Stomach smooth muscle (tissue), 2 donors: ENCODE measurements around the gene QRICH1.

ENCODE experiments used
- H3K27ac ChIP-seq: one replicate; pipeline ENCODE4 v1.7.0; 2013; ENCODE audit warnings: mild to moderate bottlenecking, low read length, inconsistent platforms
- H3K27me3 ChIP-seq, 2 donors: one replicate each; pipeline ENCODE4 v1.7.0; 2013; ENCODE audit warnings: low read length in 2 of 2; ENCODE audit not compliant: insufficient read depth in 2 of 2, control insufficient read depth in 1 of 2
- H3K36me3 ChIP-seq, 2 donors: one replicate each; pipeline ENCODE4 v1.7.0; 2013; ENCODE audit warnings: low read length in 2 of 2; ENCODE audit not compliant: control insufficient read depth in 2 of 2, insufficient read depth in 2 of 2
- H3K4me1 ChIP-seq: one replicate; pipeline ENCODE4 v1.7.0; 2013; ENCODE audit warnings: low read length; ENCODE audit not compliant: control insufficient read depth, insufficient read depth
- H3K4me3 ChIP-seq, 2 donors: one replicate each; pipeline ENCODE4 v1.7.0; 2013; ENCODE audit warnings: low read length in 2 of 2
- H3K9ac ChIP-seq, 2 donors: one replicate each; pipeline ENCODE4 v1.7.0; 2013; ENCODE audit warnings: low read length in 2 of 2, mild to moderate bottlenecking in 1 of 2
- H3K9me3 ChIP-seq, 2 donors: one replicate each; pipeline ENCODE4 v1.7.0; 2013; ENCODE audit warnings: low read length in 2 of 2; ENCODE audit not compliant: control insufficient read depth in 2 of 2
- donor health status: healthy.
- donor health status: Pancreatic carcinoma.

QRICH1 gene

GRCh38 chr3:48982686-48983085, 111.2 kb downstream of the QRICH1 start:
- H3K27me3 ChIP-seq = no peaks in the 10 kb centered on the region
- peaks cover 60 to 64% of the 10 kb centered on the region in 2 donors for H3K36me3 ChIP-seq
- no peak overlapping the region for H3K9ac ChIP-seq
- H3K9me3 ChIP-seq = no peaks in the 10 kb centered on the region
- no peaks in the 10 kb centered on the region for H3K4me1 ChIP-seq
- no peak overlapping the region for H3K4me3 ChIP-seq
- no peak overlapping the region for H3K27ac ChIP-seq

- H3K27ac ChIP-seq = no peak overlapping the region
- no peak overlapping the region for H3K9ac ChIP-seq
Observed at GRCh38 chr3:48982016-48982415, 111.9 kb downstream of the QRICH1 start.

GRCh38 chr3:48980295-48980694, 113.6 kb downstream of the QRICH1 start:
- no peak overlapping the region for H3K27ac ChIP-seq
- H3K27me3 ChIP-seq = no peaks in the 10 kb centered on the region
- H3K4me3 ChIP-seq = no peak overlapping the region
- H3K9ac ChIP-seq = no peak overlapping the region
- H3K9me3 ChIP-seq = no peaks in the 10 kb centered on the region
- H3K4me1 ChIP-seq = no peaks in the 10 kb centered on the region
- H3K36me3 ChIP-seq = peaks cover 63 to 74% of the 10 kb centered on the region in 2 donors

More at GRCh38 chr3:48982016-48982415, 111.9 kb downstream of the QRICH1 start:
- H3K4me1 ChIP-seq = no peaks in the 10 kb centered on the region
- no peaks in the 10 kb centered on the region for H3K9me3 ChIP-seq
- H3K36me3 ChIP-seq = peaks cover 64 to 68% of the 10 kb centered on the region in 2 donors
- no peak overlapping the region for H3K4me3 ChIP-seq
- no peaks in the 10 kb centered on the region for H3K27me3 ChIP-seq
